GM21381 (cell line): Measurements from ENCODE around the gene SREBF2.

ENCODE experiments used
- ATAC-seq: cut with Tn5 transposase; IDR thresholded peaks from one replicate; pipeline ENCODE4 v1.9.1; 2021; ENCODE audit warnings: mild to moderate bottlenecking, moderate library complexity; ENCODE audit not compliant: unreplicated experiment

SREBF2 gene

GRCh38 chr22:41832553-41833368, at the start of gene SREBF2:
Gene SREBF2 (plus strand): TSS chr22:41833105. CDS start chr22:41833271, 166 bp downstream.
- ATAC-seq = peak; percentile 78

- no peak for ATAC-seq
Measured at GRCh38 chr22:41787331-41787730, 45.6 kb upstream of the SREBF2 start.

- ATAC-seq = no peak
Measured at GRCh38 chr22:41793871-41794270, 39.0 kb upstream of the SREBF2 start.

GRCh38 chr22:41798736-41799135, 34.2 kb upstream of the SREBF2 start:
- ATAC-seq = no peak

DNA sequence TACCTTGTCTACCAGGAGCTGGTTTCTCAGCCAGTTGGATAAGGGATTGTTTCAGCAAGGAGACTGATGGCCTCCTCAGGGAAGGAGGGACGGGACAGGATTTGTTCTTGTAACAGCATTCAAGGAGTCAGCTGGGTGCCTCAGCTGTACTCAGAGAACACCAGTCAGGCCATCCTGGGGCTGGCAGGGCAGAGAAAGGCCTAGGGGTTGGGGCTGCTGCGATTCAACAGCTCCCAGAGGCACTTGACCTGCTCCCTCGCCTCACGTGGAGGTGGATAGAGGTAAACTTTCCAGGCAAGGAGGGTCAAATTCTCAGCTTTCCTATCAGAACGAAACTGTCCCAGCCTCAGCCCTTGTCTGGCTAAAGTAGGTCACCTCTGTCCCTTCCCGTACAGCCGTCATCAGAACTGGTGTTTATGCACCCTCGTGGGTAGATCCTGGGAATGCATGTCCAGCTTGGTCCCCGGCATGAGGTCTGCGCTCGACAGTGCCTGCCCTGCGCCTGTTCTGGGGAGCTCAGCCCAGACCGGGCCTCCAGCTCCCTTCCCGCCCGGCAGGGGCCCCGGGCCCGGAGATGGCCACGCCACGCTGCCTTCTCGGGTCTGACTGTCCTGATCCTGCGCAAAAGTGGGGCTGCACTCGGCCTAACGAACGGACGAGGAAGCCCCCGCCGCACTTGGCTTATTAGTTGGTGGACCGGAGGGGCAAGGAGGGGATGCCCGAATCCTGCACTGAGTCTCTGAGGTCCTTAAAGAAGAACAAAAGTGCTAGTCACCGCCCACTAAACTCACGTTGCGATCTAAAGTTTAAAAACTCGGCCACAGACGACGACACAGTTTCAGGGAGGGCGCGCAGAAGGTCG, 33.2 kb upstream of the SREBF2 start:
- peak; percentile 3 for ATAC-seq

DNA sequence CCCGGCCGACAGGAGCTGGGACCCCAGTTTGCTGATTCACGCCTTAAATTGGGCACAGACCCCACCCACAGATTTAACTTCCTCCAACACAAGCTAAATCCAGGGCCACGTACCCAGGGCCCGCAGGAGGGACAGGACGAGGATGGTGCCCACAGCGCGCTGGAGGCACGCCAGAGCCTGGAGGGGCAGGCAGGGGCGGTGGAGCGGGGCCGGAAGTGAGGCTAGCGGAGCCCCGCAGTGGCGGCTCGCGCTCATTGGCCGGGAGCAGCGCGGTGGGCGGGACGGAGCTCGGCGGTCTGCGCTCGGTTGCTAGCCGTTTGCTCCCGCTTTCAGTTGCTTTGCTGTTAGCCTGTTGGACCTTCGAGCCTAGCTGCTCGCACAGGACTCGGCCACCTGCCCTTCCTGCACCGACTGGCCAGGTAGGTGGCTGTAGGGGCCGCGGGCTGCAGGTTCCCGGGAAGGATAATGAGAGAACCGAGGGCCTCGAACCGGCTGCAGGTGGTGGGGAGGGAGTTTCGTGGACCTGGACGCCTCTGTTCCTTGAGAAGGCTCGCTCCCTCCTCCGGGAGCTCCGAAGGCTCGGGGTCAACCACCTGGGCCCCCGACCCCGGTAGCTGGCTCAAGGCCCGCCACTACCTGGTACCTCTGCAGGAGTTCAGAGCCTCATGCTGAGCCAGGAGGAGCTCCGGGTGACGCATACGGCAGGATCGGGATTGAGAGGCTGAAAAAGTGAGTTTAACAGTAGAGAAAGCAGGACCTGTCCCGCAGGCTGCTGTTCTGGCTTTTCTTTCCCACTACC, 32.4 kb upstream of the SREBF2 start, which contains the start of gene CCDC134:
Gene CCDC134, plus strand, starts transcription at position 332 of the 799 bp plus-strand sequence. CDS start 8,212 bp downstream, outside the sequence.
- ATAC-seq = peak; percentile 89

DNA sequence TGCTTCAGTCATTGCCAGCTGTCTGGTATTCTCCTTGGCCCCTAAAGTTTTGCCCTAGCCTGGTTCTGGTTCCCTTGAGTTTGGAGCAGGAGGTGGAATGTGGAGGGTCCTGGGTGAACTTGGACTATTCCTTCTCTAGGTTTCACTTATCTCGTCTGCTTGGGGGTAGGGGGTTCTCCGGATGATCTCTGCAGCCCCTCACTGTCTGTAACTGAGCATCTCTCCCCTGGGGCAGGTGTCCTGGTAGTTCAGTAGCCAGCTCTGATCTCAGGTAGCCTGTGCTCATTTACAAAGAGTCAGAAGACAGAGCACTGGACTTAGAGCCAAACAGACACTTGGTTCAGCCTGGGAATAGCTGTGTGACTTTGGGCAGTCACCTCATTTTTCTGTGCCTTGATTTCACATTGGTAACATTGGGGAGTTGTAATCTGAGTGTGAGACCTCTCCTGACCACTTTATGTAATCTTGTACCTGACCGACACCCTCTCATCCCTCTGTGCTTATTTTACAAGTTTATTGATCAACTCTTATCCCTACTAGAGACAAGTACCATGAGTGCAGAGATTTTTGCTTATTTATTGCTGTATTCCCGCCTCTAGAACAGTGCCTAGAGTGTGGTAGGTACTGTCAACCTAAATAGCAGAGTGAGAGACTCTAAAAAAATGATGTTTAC, 31.6 kb upstream of the SREBF2 start:
- no peak for ATAC-seq

DNA sequence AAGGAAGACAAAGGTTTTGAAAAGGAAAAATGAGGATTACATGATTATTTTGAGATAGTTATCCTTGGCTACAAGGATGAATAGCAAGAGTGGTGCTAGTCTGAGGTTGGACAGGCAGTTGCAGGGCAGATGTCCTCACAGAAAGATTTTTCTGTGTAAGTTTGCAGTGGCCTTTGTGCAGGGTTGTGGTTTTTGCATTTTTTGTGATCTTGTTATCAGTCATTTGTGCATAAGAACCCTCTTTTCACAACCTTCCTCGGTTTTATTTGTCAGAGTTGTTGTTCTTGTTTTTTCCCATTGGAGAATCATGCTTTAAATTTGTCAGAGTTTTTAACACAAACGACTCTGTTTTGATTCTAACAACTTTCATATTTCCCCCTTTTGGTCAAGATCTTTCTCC, 31.0 kb upstream of the SREBF2 start:
- ATAC-seq = no peak

DNA sequence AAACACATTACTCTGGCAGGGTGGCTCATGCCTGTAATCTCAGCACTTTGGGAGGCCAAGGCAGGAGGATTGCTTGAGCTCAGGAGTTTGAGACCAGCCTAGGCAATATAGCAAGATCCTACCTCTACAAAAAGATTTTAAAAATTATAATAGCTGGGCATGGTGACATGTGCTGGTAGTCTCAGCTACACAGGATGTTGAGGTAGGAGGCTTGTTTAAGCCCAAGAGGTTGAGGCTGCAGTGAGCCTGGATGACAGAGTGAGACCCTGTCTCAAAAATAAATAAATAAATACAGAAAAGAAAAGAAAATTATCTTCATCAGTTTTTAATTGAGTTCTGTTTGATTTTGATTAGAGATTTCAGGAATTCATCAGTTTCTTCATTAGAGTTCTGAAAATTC, 27.3 kb upstream of the SREBF2 start:
- ATAC-seq = no peak

DNA sequence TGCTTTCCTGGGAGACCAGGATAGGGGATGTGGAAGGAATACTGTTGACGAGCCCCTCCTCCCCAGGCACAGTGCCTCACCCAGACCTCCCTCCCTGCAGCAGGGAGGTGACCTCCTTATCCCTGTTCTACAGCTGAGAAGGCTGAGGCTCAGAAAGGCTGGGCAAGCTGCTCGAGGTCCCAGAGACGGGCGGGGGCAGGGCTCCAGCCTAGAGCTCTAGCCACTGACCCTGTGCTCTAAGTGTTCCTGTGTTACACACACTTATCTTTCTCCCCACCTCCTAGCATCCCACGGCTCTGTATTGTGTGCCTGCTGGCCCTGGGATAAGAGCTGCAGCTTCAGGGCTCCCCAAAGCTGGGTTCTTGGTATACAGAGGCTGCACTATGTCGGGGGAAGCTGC, 24.5 kb upstream of the SREBF2 start:
- no peak for ATAC-seq

- ATAC-seq = no peak
Measured at GRCh38 chr22:41810022-41810421, 22.9 kb upstream of the SREBF2 start.

GRCh38 chr22:41812805-41813545, 19.9 kb upstream of the SREBF2 start:
- ATAC-seq = no peak

DNA sequence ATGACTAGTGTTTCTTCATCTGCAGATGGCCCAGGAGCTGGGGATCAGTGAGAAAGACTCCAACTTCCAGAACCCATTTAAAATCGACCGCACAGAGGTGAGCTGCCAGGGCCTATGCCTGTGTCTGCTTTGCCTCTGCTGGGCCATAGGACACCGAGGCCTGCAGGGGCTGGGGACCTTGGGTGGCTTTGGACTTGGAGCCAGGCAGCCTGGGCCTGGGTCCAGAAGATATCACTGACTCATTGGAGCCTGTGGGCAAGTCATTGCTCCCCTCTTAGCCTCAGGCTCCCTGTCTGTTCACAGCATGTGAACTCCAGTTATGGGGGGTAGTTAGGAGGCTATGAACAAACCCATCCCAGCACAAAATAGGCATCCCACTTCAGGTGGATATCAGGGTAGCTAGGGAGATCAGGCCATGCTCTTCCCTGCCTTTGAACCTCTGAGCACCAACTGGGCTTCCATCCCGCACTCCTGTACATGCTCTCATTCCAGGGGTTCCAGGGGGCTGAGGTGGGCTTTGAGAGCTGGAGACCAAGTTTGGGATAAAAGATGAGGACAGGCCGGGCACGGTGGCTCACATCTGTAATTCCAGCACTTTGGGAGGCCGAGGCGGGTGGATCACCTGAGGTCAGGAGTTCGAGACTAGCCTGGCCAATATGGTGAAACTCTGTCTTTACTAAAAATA, 19.0 kb upstream of the SREBF2 start:
- no peak for ATAC-seq

- no peak for ATAC-seq
Measured at GRCh38 chr22:41815716-41816115, 17.2 kb upstream of the SREBF2 start.

DNA sequence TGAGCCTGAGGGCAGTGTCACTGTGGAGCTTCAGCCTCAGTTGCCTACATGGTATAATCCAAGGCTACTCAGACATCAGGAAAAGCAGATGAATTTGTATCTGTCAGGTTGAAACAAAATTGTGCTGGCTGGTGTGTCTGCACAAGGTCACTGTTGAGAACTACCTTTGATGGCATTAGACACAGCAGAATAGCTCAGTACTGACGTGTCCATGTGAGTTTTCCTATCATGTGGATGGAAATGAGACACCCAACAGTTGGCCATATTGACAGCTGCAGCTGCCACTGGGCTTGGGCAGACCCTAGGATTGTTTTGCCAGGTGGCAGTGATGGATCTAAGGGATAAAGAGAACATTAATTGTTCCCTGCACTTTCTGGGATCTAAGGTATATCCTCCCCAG, 16.7 kb upstream of the SREBF2 start:
- ATAC-seq = no peak

DNA sequence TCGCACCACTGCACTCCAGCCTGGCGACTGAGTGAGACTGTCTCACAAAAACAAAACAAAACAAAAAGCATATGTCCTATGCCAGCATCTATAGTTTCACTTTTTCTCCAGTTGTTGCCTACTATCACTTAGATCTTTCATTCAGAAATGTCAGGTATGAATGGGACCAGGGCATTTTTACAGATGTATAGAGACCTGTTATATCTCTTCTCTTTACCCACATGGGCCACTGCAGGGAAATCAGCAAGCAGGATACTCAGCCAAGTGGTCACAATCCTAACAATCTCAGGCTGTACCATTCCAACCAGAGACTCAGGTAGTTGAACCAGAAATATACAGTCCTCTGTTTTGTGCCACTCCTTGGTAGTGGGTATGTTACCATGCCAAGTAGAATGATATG, 16.0 kb upstream of the SREBF2 start:
- no peak for ATAC-seq

DNA sequence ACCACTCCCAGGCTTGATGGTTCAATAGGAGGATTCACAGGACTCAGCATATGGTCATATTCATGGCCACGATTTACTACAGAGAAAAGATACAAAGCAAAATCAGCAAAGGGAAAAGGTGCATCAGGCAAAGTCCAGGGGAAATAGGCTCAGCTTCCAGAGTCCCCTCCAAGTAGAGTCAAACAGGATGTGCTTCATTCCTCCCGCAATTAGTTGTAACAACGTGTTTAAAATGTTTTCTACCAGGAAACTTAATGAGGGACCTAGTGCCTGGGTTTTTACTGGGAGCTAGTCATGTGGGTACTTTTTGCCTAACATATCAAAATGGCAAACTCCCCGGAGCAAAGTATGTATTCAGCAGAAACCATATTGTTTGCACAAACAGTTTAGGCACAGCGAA, 14.9 kb upstream of the SREBF2 start:
- no peak for ATAC-seq

DNA sequence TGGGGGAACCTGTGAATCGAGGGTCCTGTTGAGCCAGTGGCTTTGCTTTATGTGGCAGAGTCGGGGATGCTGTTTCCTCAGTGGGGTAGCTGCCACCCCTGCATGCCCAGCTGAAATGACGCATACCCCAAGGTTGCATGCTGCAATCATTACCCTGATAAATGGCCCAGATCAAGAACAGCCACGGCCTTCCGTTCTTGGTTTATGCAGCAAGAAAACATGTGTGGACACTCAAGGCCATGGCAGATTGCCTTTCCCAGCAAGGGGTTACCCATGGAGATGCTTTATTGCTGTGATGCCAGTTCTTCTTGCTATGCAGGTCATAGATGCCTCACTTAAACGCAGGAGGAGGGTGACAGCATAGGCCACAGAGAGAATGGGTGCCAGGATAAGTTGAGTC, 14.3 kb upstream of the SREBF2 start:
- no peak for ATAC-seq

DNA sequence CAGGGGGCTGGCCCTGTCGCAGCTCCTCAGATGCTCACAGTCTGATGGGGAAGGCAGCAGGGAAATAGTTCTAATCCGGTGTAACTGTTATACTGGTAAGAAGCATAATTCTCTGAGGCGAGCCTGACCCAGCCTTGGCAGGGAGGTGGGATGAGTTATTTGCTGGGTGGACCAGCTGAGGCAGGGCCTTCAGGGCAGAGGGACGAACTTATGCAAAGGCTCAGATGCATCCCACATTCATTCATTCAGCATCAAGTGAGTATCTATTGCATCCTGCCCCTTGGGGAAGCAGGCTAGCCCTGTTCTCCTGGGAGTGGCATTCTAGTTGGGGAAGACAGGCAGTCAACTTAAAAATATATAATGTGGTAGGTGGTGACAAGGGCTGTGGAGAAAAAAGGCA, 13.6 kb upstream of the SREBF2 start:
- ATAC-seq = no peak
